Peyer's patch (tissue), 4 donors: ENCODE measurements around the gene RBM20. TPM values are rescaled to one million over a fixed set of nuclear protein-coding genes. Genes with fewer than 3 reads are reported as not detected.

Source experiments
- DNase-seq, 3 donors: peaks; one replicate each; pipeline ENCODE4 v3.0.0-alpha.2; 2017 to 2019
- H3K27ac ChIP-seq, 4 donors: fragments of 200-600 bp; sonication (generic); one replicate each; pipeline ENCODE4 v1.5.1; 2016 to 2019
- H3K27me3 ChIP-seq, 2 donors: fragments of 200-600 bp; sonication (generic); one replicate each; pipeline ENCODE4 v1.5.1; 2019
- H3K36me3 ChIP-seq, 3 donors: fragments of 200-600 bp; sonication (generic); one replicate each; pipeline ENCODE4 v1.5.1; 2016 to 2019
- H3K4me1 ChIP-seq, 4 donors: fragments of 200-600 bp; sonication (generic); one replicate each; pipeline ENCODE4 v1.5.1; 2016 to 2019
- H3K4me3 ChIP-seq, 4 donors: fragments of 200-600 bp; sonication (generic); 1 replicate in 3 of 4; 2 replicates in 1 of 4; pipeline ENCODE4 v1.5.1; 2016 to 2019; ENCODE audit warnings: mild to moderate bottlenecking in 1 of 4
- H3K9me3 ChIP-seq, 4 donors: fragments of 200-600 bp; sonication (generic); one replicate each; pipeline ENCODE4 v1.5.1; 2016 to 2019; ENCODE audit warnings: mild to moderate bottlenecking in 1 of 4
- POLR2A ChIP-seq, 2 donors: fragments of 450-650 bp; IDR thresholded peaks; one replicate each; pipeline ENCODE4 v1.5.1; 2017; ENCODE audit warnings: antibody characterized with exemption in 2 of 2, mild to moderate bottlenecking in 2 of 2, moderate library complexity in 2 of 2
- total RNA-seq, 4 donors: library from RNA; depleted of rRNA; stranded (reverse); fragments of >200 nt; gene quantifications; one replicate each; pipeline ENCODE4 v1.1.0, GENCODE V29; 2016
- TF ChIP-seq, protein P1 (sequence below), 6 experiments: fragments of 450-650 bp in 4 of 6; fragments of 200-600 bp in 2 of 6; sonication (generic) in 1 of 6; IDR thresholded peaks; one replicate each; pipeline ENCODE4 v1.5.1; 2017 to 2019; ENCODE audit warnings: antibody characterized with exemption in 6 of 6, mild to moderate bottlenecking in 3 of 6, moderate library complexity in 1 of 6

The RBM20 gene
- total RNA-seq, 4 donors from 2014 or later, result 0.80 to 4.1 (median 1.2) TPM

DNA sequence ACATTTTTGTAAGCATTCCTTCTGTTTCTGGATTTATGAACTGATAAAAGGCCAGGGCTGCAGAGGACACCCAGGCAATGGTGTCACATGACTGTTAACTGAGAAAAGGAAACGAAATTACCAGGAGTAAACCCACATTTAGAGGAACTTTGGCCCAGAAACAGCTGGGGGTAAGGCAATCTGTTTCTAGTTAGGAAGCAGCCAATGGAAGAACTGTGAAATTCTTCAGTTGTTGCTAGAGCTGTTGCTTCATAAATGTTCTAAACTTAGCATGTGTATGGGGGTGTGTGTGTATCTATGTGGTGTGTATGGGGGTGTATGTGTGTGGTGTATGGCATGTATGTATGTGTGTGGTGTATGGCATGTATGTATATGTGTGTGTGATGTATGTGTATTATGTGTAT lies 215.8 kb downstream of the RBM20 start:
- peak overlapping the region; percentile 83 to 98 (median 92) for H3K27ac ChIP-seq
- peak in 1 of 3 donors; percentile 49 for DNase-seq
- H3K27me3 ChIP-seq, result no peaks in the 10 kb centered on the region
- H3K36me3 ChIP-seq, result no peaks in the 10 kb centered on the region
- peaks cover 24 to 68% (median 48%) of the 10 kb centered on the region in 4 donors for H3K4me1 ChIP-seq
- TF ChIP-seq, protein P1, sequence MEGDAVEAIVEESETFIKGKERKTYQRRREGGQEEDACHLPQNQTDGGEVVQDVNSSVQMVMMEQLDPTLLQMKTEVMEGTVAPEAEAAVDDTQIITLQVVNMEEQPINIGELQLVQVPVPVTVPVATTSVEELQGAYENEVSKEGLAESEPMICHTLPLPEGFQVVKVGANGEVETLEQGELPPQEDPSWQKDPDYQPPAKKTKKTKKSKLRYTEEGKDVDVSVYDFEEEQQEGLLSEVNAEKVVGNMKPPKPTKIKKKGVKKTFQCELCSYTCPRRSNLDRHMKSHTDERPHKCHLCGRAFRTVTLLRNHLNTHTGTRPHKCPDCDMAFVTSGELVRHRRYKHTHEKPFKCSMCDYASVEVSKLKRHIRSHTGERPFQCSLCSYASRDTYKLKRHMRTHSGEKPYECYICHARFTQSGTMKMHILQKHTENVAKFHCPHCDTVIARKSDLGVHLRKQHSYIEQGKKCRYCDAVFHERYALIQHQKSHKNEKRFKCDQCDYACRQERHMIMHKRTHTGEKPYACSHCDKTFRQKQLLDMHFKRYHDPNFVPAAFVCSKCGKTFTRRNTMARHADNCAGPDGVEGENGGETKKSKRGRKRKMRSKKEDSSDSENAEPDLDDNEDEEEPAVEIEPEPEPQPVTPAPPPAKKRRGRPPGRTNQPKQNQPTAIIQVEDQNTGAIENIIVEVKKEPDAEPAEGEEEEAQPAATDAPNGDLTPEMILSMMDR (IDR thresholded peaks at IDR 0.05), result no peak
- TF ChIP-seq POLR2A (IDR thresholded peaks at IDR 0.05), result no peak
- H3K4me3 ChIP-seq, result no peak overlapping the region
- H3K9me3 ChIP-seq, result no peaks in the 10 kb centered on the region

DNA sequence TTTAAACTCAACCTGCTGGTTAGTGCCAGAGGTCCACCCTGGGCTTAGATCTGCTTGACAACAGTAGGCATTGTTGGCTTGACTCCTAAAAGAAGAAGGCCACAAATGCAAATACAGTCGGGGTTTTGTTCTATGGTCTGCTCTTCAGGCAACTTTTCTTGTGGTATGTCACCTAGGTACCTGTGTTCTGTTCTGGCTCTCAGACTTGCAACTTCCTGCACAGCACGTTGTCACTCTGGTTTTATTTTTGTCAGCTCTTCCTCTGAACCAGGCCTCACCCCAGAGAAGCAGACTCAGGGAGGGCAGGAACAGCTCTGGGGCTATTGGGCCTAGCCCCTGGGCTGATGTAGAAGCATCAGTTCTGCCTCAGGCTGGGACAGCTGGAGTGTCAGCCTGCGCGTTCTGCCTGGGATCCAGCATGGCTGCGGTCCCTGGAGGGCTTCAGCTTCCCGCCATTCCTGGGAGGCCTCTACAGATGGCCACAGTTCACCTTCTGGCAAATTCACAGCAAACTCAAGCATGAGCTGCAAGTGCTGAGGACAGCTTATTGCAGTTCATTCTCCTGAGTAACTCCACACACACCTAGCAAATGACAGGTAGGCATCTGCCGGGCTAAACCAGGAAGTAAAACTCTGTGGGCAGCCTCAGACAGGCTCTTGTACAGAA lies 216.6 kb downstream of the RBM20 start:
- H3K4me1 ChIP-seq, result peaks cover 22 to 75% (median 52%) of the 10 kb centered on the region in 4 donors

DNA sequence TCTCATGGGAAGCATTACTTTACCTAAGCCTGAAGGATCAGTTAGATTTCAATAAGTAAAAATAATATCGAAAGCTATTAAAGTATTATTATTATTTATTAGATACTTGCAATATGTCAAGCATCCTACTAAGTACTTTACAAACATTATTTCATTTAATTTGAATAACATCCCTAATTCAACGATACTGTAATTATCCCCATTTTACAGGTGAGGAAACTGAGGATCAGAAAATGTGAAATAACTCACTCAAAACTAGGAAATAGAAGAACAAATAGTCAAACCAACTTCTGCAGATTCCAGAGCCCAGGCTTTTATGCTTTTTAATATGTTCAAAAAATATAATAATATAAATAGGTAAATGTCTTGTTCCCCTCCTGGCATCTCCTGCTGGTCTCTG lies 217.3 kb downstream of the RBM20 start:
- TF ChIP-seq, protein P1 (IDR thresholded peaks at IDR 0.05), result no peak
- no peak for TF ChIP-seq POLR2A (IDR thresholded peaks at IDR 0.05)
- H3K4me1 ChIP-seq, result peaks cover 22 to 83% (median 58%) of the 10 kb centered on the region in 4 donors
- H3K9me3 ChIP-seq, result no peaks in the 10 kb centered on the region
- H3K36me3 ChIP-seq, result no peaks in the 10 kb centered on the region
- H3K27me3 ChIP-seq, result no peaks in the 10 kb centered on the region
- no peak overlapping the region for H3K4me3 ChIP-seq
- DNase-seq, result no peak
- H3K27ac ChIP-seq, result peak overlapping the region; percentile 83 to 98 (median 92)

More for the DNA sequence above, 216.6 kb downstream of the RBM20 start:
- Histone ChIP-seq H3K27ac (peak overlapping the region; percentile 83 to 98 (median 92)), H3K36me3 (no peaks in the 10 kb centered on the region), H3K4me3 (no peak overlapping the region), H3K27me3 (no peaks in the 10 kb centered on the region), H3K9me3 (no peaks in the 10 kb centered on the region)
- TF ChIP-seq, protein P1 (IDR thresholded peaks at IDR 0.05), result no peak
- peak in 1 of 2 donors; percentile 6 for TF ChIP-seq POLR2A (IDR thresholded peaks at IDR 0.05)
- peak in 2 of 3 donors; percentile 57 to 80 for DNase-seq

DNA sequence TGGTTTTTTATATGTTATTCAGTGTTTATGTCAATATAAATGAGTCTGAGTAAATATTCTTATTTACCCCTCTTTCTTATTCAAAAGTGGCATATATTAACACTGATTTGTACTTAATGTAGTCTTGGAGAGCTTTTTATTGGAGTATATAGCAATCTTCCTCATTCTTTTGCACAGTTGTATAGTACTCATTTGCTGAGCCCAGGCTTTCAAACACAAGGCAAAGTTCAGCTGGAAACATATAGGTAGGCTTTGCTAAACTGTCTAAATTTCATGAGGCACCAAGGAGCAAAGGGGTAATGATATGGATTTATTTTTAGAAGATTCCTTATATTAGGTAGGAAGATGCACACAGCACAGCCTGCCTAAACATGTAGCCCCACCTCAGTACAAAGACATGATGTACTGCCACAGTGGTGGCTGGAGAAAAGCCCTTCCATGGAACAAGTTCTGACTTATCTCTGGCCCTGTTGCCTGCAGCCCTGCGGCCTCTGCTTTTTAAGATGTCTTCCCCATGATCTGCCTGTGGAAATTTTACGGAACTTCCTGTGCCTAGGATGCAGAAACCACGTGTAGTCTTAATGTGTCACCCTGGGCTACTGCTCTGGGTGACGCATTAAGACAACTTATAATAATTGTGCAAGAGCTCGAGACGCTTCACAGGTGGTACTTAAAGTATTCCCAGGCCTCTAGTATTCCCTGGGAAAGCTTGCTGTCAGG lies 218.0 kb downstream of the RBM20 start:
- peaks cover 22 to 89% (median 65%) of the 10 kb centered on the region in 4 donors for H3K4me1 ChIP-seq
- TF ChIP-seq POLR2A (IDR thresholded peaks at IDR 0.05), result no peak
- TF ChIP-seq, protein P1 (IDR thresholded peaks at IDR 0.05), result no peak
- no peaks in the 10 kb centered on the region for H3K9me3 ChIP-seq

DNA sequence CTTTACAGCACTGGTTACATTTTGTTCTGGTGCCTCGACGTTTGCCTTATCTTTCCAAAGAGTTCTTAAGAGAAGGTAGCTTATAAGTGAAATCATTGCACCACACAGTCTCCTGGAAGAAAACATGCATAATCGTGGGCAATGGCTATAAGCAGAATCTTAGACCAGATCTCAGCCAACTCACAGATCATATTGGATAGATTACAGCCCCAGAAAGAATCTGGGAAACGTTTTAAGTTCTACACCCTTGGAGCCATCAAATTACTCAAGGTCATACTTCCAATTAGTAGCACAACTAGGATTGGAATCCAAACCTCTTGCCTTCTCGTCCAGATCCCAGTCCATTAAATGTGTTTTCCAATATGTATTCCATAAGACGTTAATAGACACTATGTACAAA lies 218.8 kb downstream of the RBM20 start:
- peaks cover 20 to 88% (median 68%) of the 10 kb centered on the region in 4 donors for H3K4me1 ChIP-seq

More for the DNA sequence above, 218.0 kb downstream of the RBM20 start:
- no peak for DNase-seq
- no peaks in the 10 kb centered on the region for H3K36me3 ChIP-seq
- H3K27me3 ChIP-seq, result no peaks in the 10 kb centered on the region
- peak overlapping the region; percentile 83 to 98 (median 88) for H3K27ac ChIP-seq
- H3K4me3 ChIP-seq, result no peak overlapping the region

More for the DNA sequence above, 218.8 kb downstream of the RBM20 start:
- no peaks in the 10 kb centered on the region for H3K9me3 ChIP-seq
- H3K36me3 ChIP-seq, result no peaks in the 10 kb centered on the region
- peak overlapping the region in 3 of 4 donors; percentile 89 to 98 (median 94) for H3K27ac ChIP-seq
- TF ChIP-seq, protein P1 (IDR thresholded peaks at IDR 0.05), result no peak
- TF ChIP-seq POLR2A (IDR thresholded peaks at IDR 0.05), result no peak
- no peak for DNase-seq
- H3K27me3 ChIP-seq, result no peaks in the 10 kb centered on the region
- no peak overlapping the region for H3K4me3 ChIP-seq
